ENCODE data around the gene JAK2.

DNA sequence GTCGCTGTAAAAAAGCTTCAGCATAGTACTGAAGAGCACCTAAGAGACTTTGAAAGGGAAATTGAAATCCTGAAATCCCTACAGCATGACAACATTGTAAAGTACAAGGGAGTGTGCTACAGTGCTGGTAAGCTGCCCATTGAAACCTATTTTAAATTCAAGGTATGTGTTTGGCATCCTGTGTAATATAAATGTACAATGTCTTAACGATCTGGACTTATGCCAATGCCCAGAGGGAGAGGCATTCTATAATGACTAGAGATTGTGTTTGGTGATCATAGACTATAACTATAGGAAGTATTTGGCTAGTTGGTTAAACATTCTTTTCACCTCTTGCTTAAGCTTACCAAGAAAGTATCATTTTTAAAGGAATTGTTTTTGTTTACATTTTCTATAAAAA lies 104.7 kb downstream of the JAK2 start:
- TF ChIP-seq, protein P1, sequence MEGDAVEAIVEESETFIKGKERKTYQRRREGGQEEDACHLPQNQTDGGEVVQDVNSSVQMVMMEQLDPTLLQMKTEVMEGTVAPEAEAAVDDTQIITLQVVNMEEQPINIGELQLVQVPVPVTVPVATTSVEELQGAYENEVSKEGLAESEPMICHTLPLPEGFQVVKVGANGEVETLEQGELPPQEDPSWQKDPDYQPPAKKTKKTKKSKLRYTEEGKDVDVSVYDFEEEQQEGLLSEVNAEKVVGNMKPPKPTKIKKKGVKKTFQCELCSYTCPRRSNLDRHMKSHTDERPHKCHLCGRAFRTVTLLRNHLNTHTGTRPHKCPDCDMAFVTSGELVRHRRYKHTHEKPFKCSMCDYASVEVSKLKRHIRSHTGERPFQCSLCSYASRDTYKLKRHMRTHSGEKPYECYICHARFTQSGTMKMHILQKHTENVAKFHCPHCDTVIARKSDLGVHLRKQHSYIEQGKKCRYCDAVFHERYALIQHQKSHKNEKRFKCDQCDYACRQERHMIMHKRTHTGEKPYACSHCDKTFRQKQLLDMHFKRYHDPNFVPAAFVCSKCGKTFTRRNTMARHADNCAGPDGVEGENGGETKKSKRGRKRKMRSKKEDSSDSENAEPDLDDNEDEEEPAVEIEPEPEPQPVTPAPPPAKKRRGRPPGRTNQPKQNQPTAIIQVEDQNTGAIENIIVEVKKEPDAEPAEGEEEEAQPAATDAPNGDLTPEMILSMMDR (IDR thresholded peaks at IDR 0.05) = no peak
- no peak for TF ChIP-seq POLR2A (IDR thresholded peaks at IDR 0.05)
